ENCODE measurements around the gene C1QC.

- TF ChIP-seq EZH2phosphoT487 (IDR thresholded peaks at IDR 0.05; ENCODE audit: borderline replicate concordance, low read length) (no peak), CTCF (IDR thresholded peaks at IDR 0.05; ENCODE audit: low read depth, low read length, poor library complexity, severe bottlenecking) (no peak)
Observed at GRCh38 chr1:22643381-22643780, at the start of gene C1QC.
